ENCODE measurements around the gene NTPCR. TPM values are rescaled to one million over a fixed set of nuclear protein-coding genes. Genes with fewer than 3 reads are reported as not detected.

Gene NTPCR
- total and polyA plus RNA-seq, 2 donors (not counting 3 experiments of a cell fraction or from before 2014, with no cell fraction given): 13.2 to 35.3 TPM

DNA sequence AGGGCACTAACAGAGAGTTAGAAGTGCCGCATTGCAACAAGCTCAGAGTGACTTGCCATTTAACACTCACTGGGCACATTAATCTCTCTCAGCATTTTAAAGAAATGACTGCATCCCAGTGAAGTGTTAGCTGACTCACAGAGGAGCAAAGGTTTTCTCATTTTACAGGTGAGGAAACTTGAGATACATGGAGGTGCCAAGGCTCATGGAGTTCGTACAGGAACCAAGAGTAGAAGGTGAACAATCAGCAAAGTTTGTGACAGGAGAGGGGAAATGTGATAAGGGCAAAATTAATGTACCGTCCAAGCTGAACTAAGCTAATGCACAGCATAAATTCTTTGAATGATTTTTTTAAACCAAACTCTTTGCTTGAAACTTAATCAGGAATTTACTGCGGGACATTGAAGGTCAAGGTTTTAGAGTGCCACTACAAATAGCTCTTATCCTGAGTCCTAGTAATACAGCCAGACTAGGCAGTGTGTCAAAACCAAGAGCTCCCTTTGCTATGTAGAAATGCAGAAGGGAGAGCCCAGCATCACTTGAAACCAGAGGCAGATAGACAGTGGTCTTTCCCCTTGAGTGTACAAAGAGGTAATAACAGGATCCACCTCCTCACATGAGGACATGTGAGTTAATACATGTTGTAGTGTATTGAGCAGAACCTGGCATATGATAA is 22.4 kb upstream of the NTPCR start:
- intact Hi-C loops (cut with micrococcal nuclease): no loop called here
- H3K9me1 ChIP-seq (replicated peaks; ENCODE audit: control insufficient read depth, extremely low read depth, insufficient read depth, low read length): no peaks in the 10 kb centered on the region
- TF ChIP-seq, protein P1, sequence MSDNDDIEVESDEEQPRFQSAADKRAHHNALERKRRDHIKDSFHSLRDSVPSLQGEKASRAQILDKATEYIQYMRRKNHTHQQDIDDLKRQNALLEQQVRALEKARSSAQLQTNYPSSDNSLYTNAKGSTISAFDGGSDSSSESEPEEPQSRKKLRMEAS (IDR thresholded peaks at IDR 0.05; ENCODE audit: insufficient read depth, insufficient read length): no peak
- TF ChIP-seq FOS (IDR thresholded peaks at IDR 0.05; ENCODE audit: borderline replicate concordance, insufficient read depth, low read length) (no peak), POLR2AphosphoS5 (IDR thresholded peaks at IDR 0.05; ENCODE audit: insufficient read depth, low read depth, low read length) (no peak), POLR2A (IDR thresholded peaks at IDR 0.05; ENCODE audit: low read depth, low read length) (no peak), JUN (IDR thresholded peaks at IDR 0.05; ENCODE audit: borderline replicate concordance, insufficient read depth, insufficient read length, low read depth) (no peak), MYC (IDR thresholded peaks at IDR 0.05; ENCODE audit: low read depth, low read length) (no peak), GATA2 (IDR thresholded peaks at IDR 0.05; ENCODE audit: insufficient read depth, insufficient read length, low read depth, low read length) (no peak), EZH2 (IDR thresholded peaks at IDR 0.05; ENCODE audit: borderline replicate concordance, low read depth, low read length, severe bottlenecking) (no peak)
- TF ChIP-seq, protein P2, sequence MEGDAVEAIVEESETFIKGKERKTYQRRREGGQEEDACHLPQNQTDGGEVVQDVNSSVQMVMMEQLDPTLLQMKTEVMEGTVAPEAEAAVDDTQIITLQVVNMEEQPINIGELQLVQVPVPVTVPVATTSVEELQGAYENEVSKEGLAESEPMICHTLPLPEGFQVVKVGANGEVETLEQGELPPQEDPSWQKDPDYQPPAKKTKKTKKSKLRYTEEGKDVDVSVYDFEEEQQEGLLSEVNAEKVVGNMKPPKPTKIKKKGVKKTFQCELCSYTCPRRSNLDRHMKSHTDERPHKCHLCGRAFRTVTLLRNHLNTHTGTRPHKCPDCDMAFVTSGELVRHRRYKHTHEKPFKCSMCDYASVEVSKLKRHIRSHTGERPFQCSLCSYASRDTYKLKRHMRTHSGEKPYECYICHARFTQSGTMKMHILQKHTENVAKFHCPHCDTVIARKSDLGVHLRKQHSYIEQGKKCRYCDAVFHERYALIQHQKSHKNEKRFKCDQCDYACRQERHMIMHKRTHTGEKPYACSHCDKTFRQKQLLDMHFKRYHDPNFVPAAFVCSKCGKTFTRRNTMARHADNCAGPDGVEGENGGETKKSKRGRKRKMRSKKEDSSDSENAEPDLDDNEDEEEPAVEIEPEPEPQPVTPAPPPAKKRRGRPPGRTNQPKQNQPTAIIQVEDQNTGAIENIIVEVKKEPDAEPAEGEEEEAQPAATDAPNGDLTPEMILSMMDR (IDR thresholded peaks at IDR 0.05; ENCODE audit: extremely low read depth in 1 of 2, insufficient read depth in 1 of 2, low read depth in 1 of 2, low read length in 2 of 2): no peak
- dilution Hi-C loops (cut with MboI; ENCODE audit: extremely low pct_ligation_motif_present, low sequenced_read_pairs): no loop called here
- DNase-seq (ENCODE audit: low read depth, low spot score) (no peak), FAIRE-seq (no peak)
- H3K4me2 ChIP-seq (ENCODE audit: insufficient read depth, low read length): no peak overlapping the region
- POLR2A ChIA-PET: no interaction called here
- no peaks in the 10 kb centered on the region for H3K9me3 ChIP-seq (replicated peaks; ENCODE audit: control insufficient read depth, insufficient read depth, low read length)
- CTCF ChIA-PET: interaction anchor here (1.2 to 1.5 kb wide), 2 partner anchors 9 to 48 kb away, joined by 3 read pairs; no protein-coding TSS in a partner anchor
- H3K4me3 ChIP-seq (replicated peaks in 1 of 3; ENCODE audit: insufficient read depth in 1 of 3, low read depth in 1 of 3, low read length in 3 of 3): no peak overlapping the region
- no peaks in the 10 kb centered on the region for H3K4me1 ChIP-seq (ENCODE audit: control insufficient read depth, extremely low read depth, insufficient read depth, low read length)
- H3K36me3 ChIP-seq (ENCODE audit: control insufficient read depth in 2 of 2, extremely low read depth in 1 of 2, insufficient read depth in 2 of 2, low read length in 2 of 2): no peaks in the 10 kb centered on the region
- H3K27me3 ChIP-seq (ENCODE audit: control insufficient read depth in 2 of 2, insufficient read depth in 2 of 2, low read length in 2 of 2): no peaks in the 10 kb centered on the region
- H4K20me1 ChIP-seq (replicated peaks; ENCODE audit: control insufficient read depth, extremely low read depth, insufficient read depth, low read length): no peaks in the 10 kb centered on the region
- no peak overlapping the region for H2AFZ ChIP-seq (ENCODE audit: low read depth, low read length)
- BruUV-seq (replicated peaks): no TSS peak
- no peak overlapping the region for H3K9ac ChIP-seq (replicated peaks; ENCODE audit: extremely low read depth, insufficient read depth, low read length)
- H3K27ac ChIP-seq (ENCODE audit: insufficient read depth, low read depth, low read length): no peak overlapping the region
- no peaks in the 10 kb centered on the region for H3K79me2 ChIP-seq (ENCODE audit: control insufficient read depth, insufficient read depth, low read length)
